ENCODE data around the gene ARL14EP.

DNA sequence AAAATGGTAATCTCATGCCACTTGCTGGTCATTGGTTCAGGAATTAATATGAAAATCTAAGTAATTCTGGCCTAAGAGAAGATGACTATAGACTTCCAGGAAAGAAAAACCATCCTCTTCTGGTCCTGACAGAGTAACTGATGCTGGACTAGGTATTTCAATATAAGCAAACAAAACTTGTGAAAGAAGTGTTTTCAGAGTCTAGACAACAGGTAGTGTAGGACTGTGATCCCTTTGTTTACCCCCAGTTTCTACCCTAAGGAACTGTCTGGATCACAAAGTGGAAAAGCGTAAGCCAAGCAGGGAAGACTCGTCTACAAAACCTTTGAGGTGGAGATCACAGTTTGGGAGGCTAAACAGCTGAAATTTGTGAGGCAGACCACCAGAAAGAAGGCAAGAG lies 30.4 kb upstream of the ARL14EP start:
- TF ChIP-seq, protein P1, sequence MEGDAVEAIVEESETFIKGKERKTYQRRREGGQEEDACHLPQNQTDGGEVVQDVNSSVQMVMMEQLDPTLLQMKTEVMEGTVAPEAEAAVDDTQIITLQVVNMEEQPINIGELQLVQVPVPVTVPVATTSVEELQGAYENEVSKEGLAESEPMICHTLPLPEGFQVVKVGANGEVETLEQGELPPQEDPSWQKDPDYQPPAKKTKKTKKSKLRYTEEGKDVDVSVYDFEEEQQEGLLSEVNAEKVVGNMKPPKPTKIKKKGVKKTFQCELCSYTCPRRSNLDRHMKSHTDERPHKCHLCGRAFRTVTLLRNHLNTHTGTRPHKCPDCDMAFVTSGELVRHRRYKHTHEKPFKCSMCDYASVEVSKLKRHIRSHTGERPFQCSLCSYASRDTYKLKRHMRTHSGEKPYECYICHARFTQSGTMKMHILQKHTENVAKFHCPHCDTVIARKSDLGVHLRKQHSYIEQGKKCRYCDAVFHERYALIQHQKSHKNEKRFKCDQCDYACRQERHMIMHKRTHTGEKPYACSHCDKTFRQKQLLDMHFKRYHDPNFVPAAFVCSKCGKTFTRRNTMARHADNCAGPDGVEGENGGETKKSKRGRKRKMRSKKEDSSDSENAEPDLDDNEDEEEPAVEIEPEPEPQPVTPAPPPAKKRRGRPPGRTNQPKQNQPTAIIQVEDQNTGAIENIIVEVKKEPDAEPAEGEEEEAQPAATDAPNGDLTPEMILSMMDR (IDR thresholded peaks at IDR 0.05; ENCODE audit: extremely low read depth in 1 of 2, insufficient read depth in 1 of 2, low read depth in 1 of 2, low read length in 2 of 2): no peak
- TF ChIP-seq POLR2AphosphoS5 (IDR thresholded peaks at IDR 0.05; ENCODE audit: insufficient read depth, low read depth, low read length): no peak
- TF ChIP-seq POLR2A (IDR thresholded peaks at IDR 0.05; ENCODE audit: low read depth, low read length): no peak
- TF ChIP-seq EZH2 (IDR thresholded peaks at IDR 0.05; ENCODE audit: borderline replicate concordance, low read depth, low read length, severe bottlenecking): no peak
- TF ChIP-seq FOS (IDR thresholded peaks at IDR 0.05; ENCODE audit: borderline replicate concordance, insufficient read depth, low read length): no peak
